GM23338 (cell line): ENCODE data around the gene DLG2. TPM values are rescaled to one million over a fixed set of nuclear protein-coding genes. Genes with fewer than 3 reads are reported as not detected.

ENCODE experiments used
- ATAC-seq: fragments of 200-7000 bp; cut with Tn5 transposase; 3 replicates; pipeline ENCODE4 v1.9.1; 2020
- DNase-seq: peaks from one replicate; pipeline ENCODE4 v3.0.0-alpha.2; 2015; ENCODE audit warnings: low spot score
- H2AFZ ChIP-seq: fragments of 200-600 bp; sonication (generic); 2 replicates; pipeline ENCODE4 v1.8.0; 2016; ENCODE audit warnings: antibody characterized with exemption, mild to moderate bottlenecking, moderate library complexity
- H3F3A ChIP-seq: fragments of 200-600 bp; sonication (generic); replicated peaks from 2 replicates; pipeline ENCODE4 v1.8.0; 2017; ENCODE audit warnings: antibody characterized with exemption, mixed run types, low read depth
- H3K27ac ChIP-seq: fragments of 200-600 bp; sonication (generic); 2 replicates; pipeline ENCODE4 v1.6.1; 2016; ENCODE audit warnings: low read depth
- H3K27me3 ChIP-seq: fragments of 200-600 bp; sonication (generic); 2 replicates; pipeline ENCODE4 v1.8.0; 2016; ENCODE audit warnings: mild to moderate bottlenecking, mixed run types, moderate library complexity; ENCODE audit not compliant: insufficient read depth
- H3K36me3 ChIP-seq: fragments of 200-600 bp; sonication (generic); 2 replicates; pipeline ENCODE4 v1.8.0; 2016; ENCODE audit warnings: mild to moderate bottlenecking; ENCODE audit not compliant: insufficient read depth
- H3K4me1 ChIP-seq: fragments of 200-600 bp; sonication (generic); 2 replicates; pipeline ENCODE4 v1.8.0; 2016; ENCODE audit warnings: mild to moderate bottlenecking, moderate library complexity; ENCODE audit not compliant: insufficient read depth
- H3K4me2 ChIP-seq: fragments of 200-600 bp; sonication (generic); 2 replicates; pipeline ENCODE4 v1.7.1; 2017; ENCODE audit warnings: mixed run types
- H3K4me3 ChIP-seq: fragments of 200-600 bp; sonication (generic); 2 replicates; pipeline ENCODE4 v1.6.1; 2016; ENCODE audit warnings: mixed run types
- H3K79me2 ChIP-seq: fragments of 200-600 bp; sonication (generic); replicated peaks from 2 replicates; pipeline ENCODE4 v1.8.0; 2017; ENCODE audit warnings: mild to moderate bottlenecking; ENCODE audit not compliant: insufficient read depth
- H3K9me2 ChIP-seq: fragments of 200-600 bp; sonication (generic); 2 replicates; pipeline ENCODE4 v1.8.0; 2017; ENCODE audit not compliant: insufficient read depth
- H4K20me1 ChIP-seq: fragments of 200-600 bp; sonication (generic); replicated peaks from 2 replicates; pipeline ENCODE4 v1.8.0; 2017; ENCODE audit warnings: mild to moderate bottlenecking; ENCODE audit not compliant: insufficient read depth
- H3K27ac Mint-ChIP-seq: 2 replicates; pipeline ENCODE4 v1.8.0; 2020; ENCODE audit warnings: inconsistent platforms, mild to moderate bottlenecking, moderate library complexity, mixed read lengths
- H3K27me3 Mint-ChIP-seq: 3 replicates; pipeline ENCODE4 v1.8.0; 2022; ENCODE audit warnings: low read depth, mild to moderate bottlenecking, moderate library complexity, mixed read lengths, inconsistent platforms; ENCODE audit not compliant: insufficient read depth, poor library complexity
- H3K36me3 Mint-ChIP-seq: 3 replicates; pipeline ENCODE4 v1.8.0; 2021; ENCODE audit warnings: low read depth, mild to moderate bottlenecking, inconsistent platforms, moderate library complexity, mixed read lengths
- H3K4me1 Mint-ChIP-seq: 3 replicates; pipeline ENCODE4 v1.8.0; 2020; ENCODE audit warnings: mild to moderate bottlenecking, inconsistent platforms, mixed read lengths
- H3K4me3 Mint-ChIP-seq: 3 replicates; pipeline ENCODE4 v1.8.0; 2021; ENCODE audit warnings: moderate library complexity, mild to moderate bottlenecking, inconsistent platforms, mixed read lengths
- H3K9me3 Mint-ChIP-seq: 3 replicates; pipeline ENCODE4 v1.8.0; 2020; ENCODE audit warnings: moderate library complexity, mild to moderate bottlenecking, inconsistent platforms, mixed read lengths
- CREB1 ChIP-seq: fragments of 250-450 bp; sonication (Bioruptor Pico); IDR thresholded peaks from 2 replicates; pipeline ENCODE4 v1.5.0; 2020; ENCODE audit warnings: low read depth, mild to moderate bottlenecking, moderate library complexity
- CTCF ChIP-seq, 2 experiments: fragments of 200-600 bp in 1 of 2; sonication (generic) in 1 of 2; conservative IDR thresholded peaks; 2 replicates each; pipeline versions ENCODE4 v1.5.1 to v1.6.1; 2016 to 2017; ENCODE audit warnings: antibody characterized with exemption in 2 of 2, low read depth in 2 of 2, mild to moderate bottlenecking in 2 of 2, moderate library complexity in 1 of 2
- ETS1 ChIP-seq: IDR thresholded peaks from 2 replicates; pipeline ENCODE4 v1.6.1; 2016; ENCODE audit warnings: antibody characterized with exemption
- EZH2 ChIP-seq: fragments of 200-600 bp; sonication (generic); IDR thresholded peaks from one replicate; pipeline ENCODE4 v1.8.0; 2017; ENCODE audit warnings: antibody characterized with exemption, mild to moderate bottlenecking, low read depth; ENCODE audit not compliant: unreplicated experiment
- JUNB ChIP-seq: IDR thresholded peaks from one replicate; pipeline ENCODE4 v1.6.1; 2016; ENCODE audit warnings: antibody characterized with exemption; ENCODE audit not compliant: unreplicated experiment
- NANOG ChIP-seq: IDR thresholded peaks from 2 replicates; pipeline ENCODE4 v1.6.1; 2016; ENCODE audit warnings: antibody characterized with exemption, borderline replicate concordance
- POLR2AphosphoS5 ChIP-seq: IDR thresholded peaks from 2 replicates; pipeline ENCODE4 v1.6.1; 2016; ENCODE audit warnings: antibody characterized with exemption, low read depth
- ZNF114 ChIP-seq: fragments of 250-450 bp; sonication (Bioruptor Pico); IDR thresholded peaks from 2 replicates; pipeline ENCODE4 v1.5.0; 2020; ENCODE audit warnings: mild to moderate bottlenecking, moderate library complexity
- ZNF331 ChIP-seq: fragments of 250-450 bp; sonication (Bioruptor Pico); IDR thresholded peaks from 2 replicates; pipeline ENCODE4 v1.5.0; 2020; ENCODE audit warnings: low read depth, mild to moderate bottlenecking, moderate library complexity
- ZNF462 ChIP-seq: fragments of 250-450 bp; sonication (Bioruptor Pico); IDR thresholded peaks from 2 replicates; pipeline ENCODE4 v1.5.0; 2020; ENCODE audit warnings: mild to moderate bottlenecking, moderate library complexity
- polyA plus RNA-seq: library from polyadenylated mRNA; unstranded; fragments of >200 nt; fragmentation: Nextera tagmentation; extraction: Ambion mirVana; gene quantifications from 2 replicates; pipeline ENCODE4 v1.2.1, GENCODE V29; 2016
- total RNA-seq: library from RNA; depleted of rRNA; stranded (reverse); fragments of >200 nt; shearing (Covaris generic); gene quantifications from 2 replicates; pipeline ENCODE4 v1.2.3, GENCODE V29; 2014

DLG2 gene
- total and polyA plus RNA-seq, 2 experiments from 2014 or later = 19.8 to 21.5 TPM

GRCh38 chr11:84628871-84629620, 998.1 kb downstream of the DLG2 start:
- Histone ChIP-seq H3K4me2 (no peak overlapping the region), H3K27me3 (no peaks in the 10 kb centered on the region), H3K9me2 (no peaks in the 10 kb centered on the region), H3F3A (no peaks in the 10 kb centered on the region), H4K20me1 (no peaks in the 10 kb centered on the region), H3K4me3 (no peak overlapping the region), H3K79me2 (no peaks in the 10 kb centered on the region), H2AFZ (no peak overlapping the region), H3K4me1 (peaks cover 6% of the 10 kb centered on the region; the same call in 1 of the 2 replicates), H3K27ac (no peak overlapping the region), H3K36me3 (no peaks in the 10 kb centered on the region)
- peaks cover 8% of the 10 kb centered on the region for H3K4me1 Mint-ChIP-seq
- H3K27me3 Mint-ChIP-seq = no peaks in the 10 kb centered on the region
- ATAC-seq (no peak), DNase-seq (no peak)
- no peaks in the 10 kb centered on the region for H3K9me3 Mint-ChIP-seq
- H3K27ac Mint-ChIP-seq = no peak overlapping the region
- TF ChIP-seq JUNB (no peak), ETS1 (no peak)
- no peak overlapping the region for H3K4me3 Mint-ChIP-seq
- H3K36me3 Mint-ChIP-seq = no peaks in the 10 kb centered on the region

- Histone ChIP-seq H3K4me2 (no peak overlapping the region), H3K79me2 (no peaks in the 10 kb centered on the region), H3K36me3 (no peaks in the 10 kb centered on the region), H3F3A (no peaks in the 10 kb centered on the region), H3K27me3 (no peaks in the 10 kb centered on the region), H3K4me3 (no peak overlapping the region), H4K20me1 (no peaks in the 10 kb centered on the region), H3K9me2 (no peaks in the 10 kb centered on the region), H3K27ac (no peak overlapping the region), H3K4me1 (no peaks in the 10 kb centered on the region; the same call in 1 of the 2 replicates), H2AFZ (no peak overlapping the region)
- DNase-seq (no peak), ATAC-seq (no peak)
- 0 out of 2 replicates have a peak overlapping the region, but pooled peaks have one; percentile 26 for H3K27ac Mint-ChIP-seq
- no peaks in the 10 kb centered on the region for H3K9me3 Mint-ChIP-seq
- H3K4me1 Mint-ChIP-seq = no peaks in the 10 kb centered on the region
- H3K4me3 Mint-ChIP-seq = no peak overlapping the region
- H3K27me3 Mint-ChIP-seq = no peaks in the 10 kb centered on the region
- no peaks in the 10 kb centered on the region for H3K36me3 Mint-ChIP-seq
- no peak for TF ChIP-seq JUNB
- TF ChIP-seq CTCF (conservative IDR thresholded peaks at IDR 0.05; ENCODE audit: low read depth in 2 of 2) = no peak
- no peak for TF ChIP-seq EZH2
- no peak for TF ChIP-seq ZNF462
- no peak for TF ChIP-seq NANOG
- no peak for TF ChIP-seq POLR2AphosphoS5
- TF ChIP-seq ZNF331 (CRISPR knock-in tag) = no peak
- TF ChIP-seq ZNF114 (CRISPR knock-in tag) = no peak
- no peak for TF ChIP-seq CREB1 (CRISPR knock-in tag)
Measured at GRCh38 chr11:84626256-84626655, 1000.9 kb downstream of the DLG2 start.
